Measurements from ENCODE around the gene WSCD2.

Gene WSCD2

DNA sequence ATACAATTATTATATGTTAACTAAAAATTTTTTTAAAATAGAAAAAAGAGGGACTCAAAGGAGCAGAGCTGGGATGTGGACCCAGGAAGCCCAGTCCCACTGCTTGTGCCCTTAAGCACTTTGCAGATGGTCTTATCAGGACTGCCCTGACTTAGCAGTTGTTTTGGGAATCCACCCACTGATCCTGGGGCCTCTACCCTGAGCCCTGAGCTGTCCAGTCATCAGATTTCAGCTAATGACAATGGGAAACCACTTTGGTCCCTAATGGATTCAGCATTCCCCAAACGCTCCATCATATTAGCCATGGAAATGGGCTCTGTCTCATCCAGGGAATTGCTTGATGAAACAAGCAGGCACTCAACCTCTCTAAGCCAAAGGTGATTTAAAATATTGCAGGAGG is 22.5 kb upstream of the WSCD2 start:
- TF ChIP-seq POLR2AphosphoS5 (IDR thresholded peaks at IDR 0.05; ENCODE audit: low read depth) (no peak), SPI1 (IDR thresholded peaks at IDR 0.05; ENCODE audit: borderline replicate concordance, low read depth) (no peak), REST (IDR thresholded peaks at IDR 0.05; ENCODE audit: insufficient replicate concordance, low read depth) (no peak), GABPA (IDR thresholded peaks at IDR 0.05; ENCODE audit: low read depth) (no peak)
- TF ChIP-seq, protein P1, sequence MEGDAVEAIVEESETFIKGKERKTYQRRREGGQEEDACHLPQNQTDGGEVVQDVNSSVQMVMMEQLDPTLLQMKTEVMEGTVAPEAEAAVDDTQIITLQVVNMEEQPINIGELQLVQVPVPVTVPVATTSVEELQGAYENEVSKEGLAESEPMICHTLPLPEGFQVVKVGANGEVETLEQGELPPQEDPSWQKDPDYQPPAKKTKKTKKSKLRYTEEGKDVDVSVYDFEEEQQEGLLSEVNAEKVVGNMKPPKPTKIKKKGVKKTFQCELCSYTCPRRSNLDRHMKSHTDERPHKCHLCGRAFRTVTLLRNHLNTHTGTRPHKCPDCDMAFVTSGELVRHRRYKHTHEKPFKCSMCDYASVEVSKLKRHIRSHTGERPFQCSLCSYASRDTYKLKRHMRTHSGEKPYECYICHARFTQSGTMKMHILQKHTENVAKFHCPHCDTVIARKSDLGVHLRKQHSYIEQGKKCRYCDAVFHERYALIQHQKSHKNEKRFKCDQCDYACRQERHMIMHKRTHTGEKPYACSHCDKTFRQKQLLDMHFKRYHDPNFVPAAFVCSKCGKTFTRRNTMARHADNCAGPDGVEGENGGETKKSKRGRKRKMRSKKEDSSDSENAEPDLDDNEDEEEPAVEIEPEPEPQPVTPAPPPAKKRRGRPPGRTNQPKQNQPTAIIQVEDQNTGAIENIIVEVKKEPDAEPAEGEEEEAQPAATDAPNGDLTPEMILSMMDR (IDR thresholded peaks at IDR 0.05; ENCODE audit: insufficient read depth, low read length), result no peak
- Histone ChIP-seq H3K27ac (replicated peaks) (no peak overlapping the region), H3K4me3 (replicated peaks; ENCODE audit: insufficient read depth, low read length) (no peak overlapping the region), H3K27me3 (ENCODE audit: insufficient read depth, poor library complexity, severe bottlenecking) (no peaks in the 10 kb centered on the region)
- no peak for DNase-seq (ENCODE audit: low read depth in 1 of 2, low spot score in 1 of 2)

- Histone ChIP-seq H3K4me3 (replicated peaks; ENCODE audit: insufficient read depth, low read length) (no peak overlapping the region), H3K27me3 (ENCODE audit: insufficient read depth, poor library complexity, severe bottlenecking) (no peaks in the 10 kb centered on the region), H3K27ac (replicated peaks) (no peak overlapping the region)
- DNase-seq (ENCODE audit: low read depth in 1 of 2, low spot score in 1 of 2), result no peak
- TF ChIP-seq, protein P1 (IDR thresholded peaks at IDR 0.05; ENCODE audit: insufficient read depth, low read length), result no peak
- TF ChIP-seq SPI1 (IDR thresholded peaks at IDR 0.05; ENCODE audit: borderline replicate concordance, low read depth) (no peak), GABPA (IDR thresholded peaks at IDR 0.05; ENCODE audit: low read depth) (no peak), POLR2AphosphoS5 (IDR thresholded peaks at IDR 0.05; ENCODE audit: low read depth) (no peak), REST (IDR thresholded peaks at IDR 0.05; ENCODE audit: insufficient replicate concordance, low read depth) (no peak)
These were observed 21.8 kb upstream of the WSCD2 start for GRCh38 chr12:108107293-108107692.

GRCh38 chr12:108109504-108109903 is 19.6 kb upstream of the WSCD2 start:
- Histone ChIP-seq H3K27ac (replicated peaks) (no peak overlapping the region), H3K27me3 (ENCODE audit: insufficient read depth, poor library complexity, severe bottlenecking) (no peaks in the 10 kb centered on the region), H3K4me3 (replicated peaks; ENCODE audit: insufficient read depth, low read length) (no peak overlapping the region)
- no peak for DNase-seq (ENCODE audit: low read depth in 1 of 2, low spot score in 1 of 2)
- TF ChIP-seq, protein P1 (IDR thresholded peaks at IDR 0.05; ENCODE audit: insufficient read depth, low read length), result no peak
- TF ChIP-seq GABPA (IDR thresholded peaks at IDR 0.05; ENCODE audit: low read depth), result no peak
- no peak for TF ChIP-seq POLR2AphosphoS5 (IDR thresholded peaks at IDR 0.05; ENCODE audit: low read depth)
- no peak for TF ChIP-seq REST (IDR thresholded peaks at IDR 0.05; ENCODE audit: insufficient replicate concordance, low read depth)
- TF ChIP-seq SPI1 (IDR thresholded peaks at IDR 0.05; ENCODE audit: borderline replicate concordance, low read depth), result no peak

Data from HL-60 (cell line).